SK-N-SH (cell line): ENCODE data around the gene MTRF1. TPM values are rescaled to one million over a fixed set of nuclear protein-coding genes. Genes with fewer than 3 reads are reported as not detected.

Experiments used
- CTCF ChIA-PET: fragments of 300-600, 350-600 bp; formaldehyde crosslinking; extraction: SDS; loops from one replicate; lab custom pipeline; 2021; lab: Yijun Ruan, JAX
- POLR2A ChIA-PET: fragments of 350-600 bp; sonication (Branson Sonifier 250); formaldehyde crosslinking; extraction: SDS; loops from one replicate; lab custom pipeline; 2020; ENCODE audit warnings: antibody characterized with exemption, inconsistent platforms; lab: Yijun Ruan, JAX
- DNase-seq: peaks from one replicate; pipeline ENCODE4 v3.0.0; 2012
- H2AFZ ChIP-seq: fragments of 200-600 bp; sonication (generic); 2 replicates; pipeline ENCODE4 v1.8.1; 2016; ENCODE audit warnings: antibody characterized with exemption, mild to moderate bottlenecking, low read depth
- H3F3A ChIP-seq: fragments of 200-600 bp; sonication (generic); replicated peaks from 2 replicates; pipeline ENCODE3; 2016; ENCODE audit warnings: antibody characterized with exemption, mild to moderate bottlenecking; ENCODE audit not compliant: insufficient read depth
- H3K27ac ChIP-seq, 2 experiments: fragments of 200-500 bp in 1 of 2; fragments of 200-600 bp in 1 of 2; sonication (Bioruptor generic) in 1 of 2; sonication (generic), shearing (Covaris generic) in 1 of 2; 2 replicates each; pipeline versions ENCODE4 v1.5.1 to v1.6.1; 2014 to 2016; ENCODE audit warnings: low read depth in 2 of 2, inconsistent platforms in 1 of 2, low read length in 1 of 2, mild to moderate bottlenecking in 1 of 2, mixed read lengths in 1 of 2
- H3K27me3 ChIP-seq: fragments of 200-600 bp; sonication (generic), shearing (Covaris generic); 2 replicates; pipeline ENCODE4 v1.6.1; 2016; ENCODE audit warnings: mixed run types; ENCODE audit not compliant: insufficient read depth
- H3K36me3 ChIP-seq, 2 experiments: fragments of 200-500 bp in 1 of 2; fragments of 200-600 bp in 1 of 2; sonication (Bioruptor generic) in 1 of 2; sonication (generic) in 1 of 2; replicated peaks in 1 of 2; 2 replicates each; pipeline versions ENCODE3 to v1.5.1; 2014 to 2016; ENCODE audit warnings: low read length in 1 of 2, mild to moderate bottlenecking in 1 of 2; ENCODE audit not compliant: insufficient read depth in 2 of 2, control insufficient read depth in 1 of 2
- H3K4me1 ChIP-seq, 2 experiments: fragments of 200-500 bp in 1 of 2; fragments of 200-600 bp in 1 of 2; sonication (Bioruptor generic) in 1 of 2; sonication (generic), shearing (Covaris generic) in 1 of 2; 2 replicates each; pipeline versions ENCODE4 v1.5.1 to v1.6.1; 2014 to 2016; ENCODE audit warnings: low read depth in 1 of 2, low read length in 1 of 2, mixed run types in 1 of 2; ENCODE audit not compliant: insufficient read depth in 2 of 2, control insufficient read depth in 1 of 2
- H3K4me2 ChIP-seq: fragments of 200-600 bp; sonication (generic), shearing (Covaris generic); 2 replicates; pipeline ENCODE4 v1.6.1; 2017; ENCODE audit warnings: mixed run types
- H3K4me3 ChIP-seq, 2 experiments: fragments of 200-500 bp in 1 of 2; fragments of 200-600 bp in 1 of 2; sonication (Bioruptor generic) in 1 of 2; sonication (generic), shearing (Covaris generic) in 1 of 2; 2 replicates each; pipeline versions ENCODE4 v1.5.1 to v1.8.1; 2014 to 2016; ENCODE audit warnings: low read depth in 2 of 2, inconsistent platforms in 1 of 2, low read length in 1 of 2, mild to moderate bottlenecking in 1 of 2, mixed read lengths in 1 of 2, moderate library complexity in 1 of 2
- H3K79me2 ChIP-seq: fragments of 200-600 bp; sonication (generic); 2 replicates; pipeline ENCODE4 v1.8.1; 2017; ENCODE audit warnings: mild to moderate bottlenecking; ENCODE audit not compliant: insufficient read depth
- H3K9ac ChIP-seq: fragments of 200-600 bp; sonication (generic); 2 replicates; pipeline ENCODE4 v1.6.1; 2017; ENCODE audit warnings: mixed run types
- H3K9me2 ChIP-seq: fragments of 200-600 bp; sonication (generic); 2 replicates; pipeline ENCODE4 v1.6.1; 2017; ENCODE audit warnings: mixed run types
- H3K9me3 ChIP-seq: fragments of 200-600 bp; sonication (generic); 2 replicates; pipeline ENCODE4 v1.6.1; 2017; ENCODE audit warnings: mixed run types, mild to moderate bottlenecking, moderate library complexity
- H4K20me1 ChIP-seq: fragments of 200-600 bp; sonication (generic); 2 replicates; pipeline ENCODE4 v1.6.1; 2017; ENCODE audit warnings: mild to moderate bottlenecking, mixed run types; ENCODE audit not compliant: insufficient read depth
- EP300 ChIP-seq, 2 experiments: IDR thresholded peaks; 2 replicates each; pipeline versions ENCODE4 v1.4.0 to v1.6.1; 2012; ENCODE audit warnings: borderline replicate concordance in 1 of 2, low read depth in 1 of 2, low read length in 1 of 2
- FOSL2 ChIP-seq: IDR thresholded peaks from 2 replicates; pipeline ENCODE4 v1.4.0; 2012; ENCODE audit warnings: low read depth, mild to moderate bottlenecking, moderate library complexity, borderline replicate concordance
- FOXJ3 ChIP-seq: sonication (generic); formaldehyde crosslinking; IDR thresholded peaks from 2 replicates; pipeline ENCODE4 v1.5.1; 2020; ENCODE audit warnings: mild to moderate bottlenecking, missing genetic modification reagents
- GABPA ChIP-seq: IDR thresholded peaks from 2 replicates; pipeline ENCODE4 v1.4.0; 2012; ENCODE audit warnings: low read depth, mild to moderate bottlenecking
- GATA2 ChIP-seq: sonication (generic); formaldehyde crosslinking; IDR thresholded peaks from 2 replicates; pipeline ENCODE4 v1.5.0; 2020; ENCODE audit warnings: mild to moderate bottlenecking, missing genetic modification reagents
- JUND ChIP-seq: IDR thresholded peaks from 2 replicates; pipeline ENCODE4 v1.4.0; 2012
- MEF2A ChIP-seq: IDR thresholded peaks from 2 replicates; pipeline ENCODE4 v1.4.0; 2012; ENCODE audit warnings: low read depth, borderline replicate concordance
- NFIC ChIP-seq: IDR thresholded peaks from 2 replicates; pipeline ENCODE4 v1.4.0; 2012; ENCODE audit warnings: borderline replicate concordance
- NRF1 ChIP-seq: IDR thresholded peaks from 2 replicates; pipeline ENCODE4 v1.6.1; 2012; ENCODE audit warnings: low read depth, mild to moderate bottlenecking, low read length
- RCOR1 ChIP-seq: fragments of 150-350 bp; IDR thresholded peaks from 2 replicates; pipeline ENCODE4 v1.6.1; 2017; ENCODE audit warnings: antibody characterized with exemption, low read length
- RFX5 ChIP-seq: IDR thresholded peaks from 2 replicates; pipeline ENCODE4 v1.6.1; 2012; ENCODE audit warnings: mild to moderate bottlenecking, improper control_type of control experiment, low read length
- SIN3A ChIP-seq: IDR thresholded peaks from 2 replicates; pipeline ENCODE4 v1.6.1; 2012; ENCODE audit warnings: low read depth, mild to moderate bottlenecking, low read length, moderate library complexity, borderline replicate concordance
- TAF1 ChIP-seq: IDR thresholded peaks from 2 replicates; pipeline ENCODE4 v1.6.1; 2012; ENCODE audit warnings: low read depth, mild to moderate bottlenecking, low read length, moderate library complexity, borderline replicate concordance
- TCF12 ChIP-seq: IDR thresholded peaks from 2 replicates; pipeline ENCODE4 v1.4.0; 2012
- TEAD4 ChIP-seq: IDR thresholded peaks from 2 replicates; pipeline ENCODE4 v1.4.0; 2012; ENCODE audit warnings: mild to moderate bottlenecking, borderline replicate concordance; ENCODE audit not compliant: insufficient read depth
- WGBS: methylation state at CpG from one replicate; pipeline ENCODE4 v1.1.6; 2017; ENCODE audit warnings: low lambda C conversion rate; 5-methylcytosine and 5-hydroxymethylcytosine counted together
- polyA plus RNA-seq, 3 experiments: library from polyadenylated mRNA; depleted of rRNA; stranded (reverse); fragments of >200 nt; gene quantifications; 2 replicates each; pipeline ENCODE4 v1.2.3, GENCODE V29; 2012
- TF ChIP-seq, protein P1 (sequence below): fragments of 150-350 bp; IDR thresholded peaks from 2 replicates; pipeline ENCODE4 v1.6.1; 2017; ENCODE audit warnings: antibody characterized with exemption, low read length, low read depth, borderline replicate concordance
- TF ChIP-seq, protein P2 (sequence below): IDR thresholded peaks from 2 replicates; pipeline ENCODE4 v1.4.0; 2012; ENCODE audit warnings: low read depth
- TF ChIP-seq, protein P3 (sequence below): IDR thresholded peaks from 2 replicates; pipeline ENCODE4 v1.4.0; 2012; ENCODE audit warnings: low read depth, borderline replicate concordance
- TF ChIP-seq, protein P4 (sequence below): fragments of 200-600 bp; sonication (generic); IDR thresholded peaks from 2 replicates; pipeline ENCODE4 v1.6.1; 2017; ENCODE audit warnings: antibody characterized with exemption, mild to moderate bottlenecking, moderate library complexity
- TF ChIP-seq, protein P5 (sequence below): IDR thresholded peaks from 2 replicates; pipeline ENCODE4; 2012

Gene MTRF1
- polyA plus RNA-seq, 1 of the 3 experiments (the other 2 are of a cell fraction): 9.2 TPM

DNA sequence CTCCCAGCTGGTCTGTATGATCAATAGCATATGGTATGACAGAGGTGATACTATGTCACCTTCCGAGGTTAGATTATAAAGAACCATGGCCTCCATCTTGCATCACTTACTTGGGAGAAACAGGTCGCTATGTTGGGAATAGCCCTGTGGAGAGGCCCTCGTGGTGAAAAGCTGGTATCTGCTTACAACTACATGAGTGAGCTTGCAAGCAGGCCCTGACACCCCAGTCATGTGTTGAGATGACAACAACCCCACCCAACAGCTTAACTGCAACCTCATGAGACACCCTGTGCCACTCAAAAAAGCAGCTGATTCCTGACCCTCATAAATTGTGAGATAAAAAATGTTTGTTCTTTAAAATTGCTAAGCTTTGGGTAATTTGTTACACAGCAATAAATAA, 18.8 kb downstream of the MTRF1 start:
- Histone ChIP-seq H3F3A (no peaks in the 10 kb centered on the region), H3K4me3 (no peak overlapping the region), H3K9me2 (no peaks in the 10 kb centered on the region), H3K4me1 (peaks cover 0 to 6% of the 10 kb centered on the region in 2 experiments; a peak in 2 of 4 replicates), H2AFZ (no peak overlapping the region)
- ChIA-PET CTCF (no interaction called here), POLR2A (no interaction called here)
- TF ChIP-seq, protein P1, sequence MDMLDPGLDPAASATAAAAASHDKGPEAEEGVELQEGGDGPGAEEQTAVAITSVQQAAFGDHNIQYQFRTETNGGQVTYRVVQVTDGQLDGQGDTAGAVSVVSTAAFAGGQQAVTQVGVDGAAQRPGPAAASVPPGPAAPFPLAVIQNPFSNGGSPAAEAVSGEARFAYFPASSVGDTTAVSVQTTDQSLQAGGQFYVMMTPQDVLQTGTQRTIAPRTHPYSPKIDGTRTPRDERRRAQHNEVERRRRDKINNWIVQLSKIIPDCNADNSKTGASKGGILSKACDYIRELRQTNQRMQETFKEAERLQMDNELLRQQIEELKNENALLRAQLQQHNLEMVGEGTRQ: no peak
- TF ChIP-seq, protein P2, sequence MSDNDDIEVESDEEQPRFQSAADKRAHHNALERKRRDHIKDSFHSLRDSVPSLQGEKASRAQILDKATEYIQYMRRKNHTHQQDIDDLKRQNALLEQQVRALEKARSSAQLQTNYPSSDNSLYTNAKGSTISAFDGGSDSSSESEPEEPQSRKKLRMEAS: no peak
- TF ChIP-seq RFX5: no peak
- TF ChIP-seq JUND: no peak
- no peak for TF ChIP-seq RCOR1
- TF ChIP-seq GATA2 (CRISPR knock-in tag): no peak
- TF ChIP-seq MEF2A: no peak
- TF ChIP-seq FOSL2: no peak
- no peak for TF ChIP-seq NFIC
- TF ChIP-seq, all 33 proteins: peak for 0
- Histone ChIP-seq H3K9ac (no peak overlapping the region), H3K36me3 (peaks cover 9 to 12% of the 10 kb centered on the region in 2 experiments), H3K9me3 (no peaks in the 10 kb centered on the region), H3K27me3 (no peaks in the 10 kb centered on the region), H3K4me2 (no peak overlapping the region), H3K79me2 (no peaks in the 10 kb centered on the region), H4K20me1 (no peaks in the 10 kb centered on the region), H3K27ac (no peak overlapping the region)
- 88% methylated on average over 3 of the region's 3 CpGs for WGBS
- no peak for DNase-seq

DNA sequence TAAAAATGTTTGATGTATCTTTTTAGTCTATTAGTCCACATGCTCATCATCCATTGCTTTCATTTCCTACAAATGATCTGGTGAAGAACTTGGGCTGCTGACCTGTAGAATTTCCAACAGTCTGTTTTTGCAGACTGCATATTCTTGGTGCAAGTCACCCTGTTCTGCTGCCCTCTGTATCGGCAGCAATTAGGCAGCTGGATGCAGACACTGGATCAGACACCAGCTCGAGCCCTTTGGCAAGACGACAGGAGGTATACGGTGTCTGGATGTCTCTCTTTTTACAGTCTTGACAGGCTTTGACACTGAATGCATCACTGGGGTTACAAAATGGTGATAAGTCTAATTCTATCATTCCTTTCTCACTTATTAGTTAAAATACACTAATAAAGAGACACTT, 21.8 kb downstream of the MTRF1 start:
- no peak overlapping the region for H3K9ac ChIP-seq
- H3K27me3 ChIP-seq: no peaks in the 10 kb centered on the region
- ChIA-PET CTCF (interaction anchor here (0.5 to 1.4 kb wide), 2 partner anchors 168 to 227 kb away, joined by 3 read pairs; no protein-coding TSS in a partner anchor), POLR2A (no interaction called here)
- WGBS: 62% methylated on average over 4 of the region's 4 CpGs
- no peak overlapping the region for H3K4me3 ChIP-seq
- no peak overlapping the region for H2AFZ ChIP-seq
- H3K27ac ChIP-seq: peak overlapping the region in 1 of 2 experiments; percentile 56; a peak in 2 of 4 replicates
- peak; percentile 32 for DNase-seq
- no peaks in the 10 kb centered on the region for H3F3A ChIP-seq
- H4K20me1 ChIP-seq: no peaks in the 10 kb centered on the region
- no peaks in the 10 kb centered on the region for H3K9me3 ChIP-seq
- H3K79me2 ChIP-seq: no peaks in the 10 kb centered on the region
- H3K4me2 ChIP-seq: no peak overlapping the region
- H3K36me3 ChIP-seq: peaks cover 3 to 8% of the 10 kb centered on the region in 2 experiments
- H3K4me1 ChIP-seq: peaks cover 0 to 6% of the 10 kb centered on the region in 2 experiments; a peak in 2 of 4 replicates
- no peaks in the 10 kb centered on the region for H3K9me2 ChIP-seq
- no peak for TF ChIP-seq NFIC
- TF ChIP-seq FOSL2: no peak
- TF ChIP-seq, protein P3, sequence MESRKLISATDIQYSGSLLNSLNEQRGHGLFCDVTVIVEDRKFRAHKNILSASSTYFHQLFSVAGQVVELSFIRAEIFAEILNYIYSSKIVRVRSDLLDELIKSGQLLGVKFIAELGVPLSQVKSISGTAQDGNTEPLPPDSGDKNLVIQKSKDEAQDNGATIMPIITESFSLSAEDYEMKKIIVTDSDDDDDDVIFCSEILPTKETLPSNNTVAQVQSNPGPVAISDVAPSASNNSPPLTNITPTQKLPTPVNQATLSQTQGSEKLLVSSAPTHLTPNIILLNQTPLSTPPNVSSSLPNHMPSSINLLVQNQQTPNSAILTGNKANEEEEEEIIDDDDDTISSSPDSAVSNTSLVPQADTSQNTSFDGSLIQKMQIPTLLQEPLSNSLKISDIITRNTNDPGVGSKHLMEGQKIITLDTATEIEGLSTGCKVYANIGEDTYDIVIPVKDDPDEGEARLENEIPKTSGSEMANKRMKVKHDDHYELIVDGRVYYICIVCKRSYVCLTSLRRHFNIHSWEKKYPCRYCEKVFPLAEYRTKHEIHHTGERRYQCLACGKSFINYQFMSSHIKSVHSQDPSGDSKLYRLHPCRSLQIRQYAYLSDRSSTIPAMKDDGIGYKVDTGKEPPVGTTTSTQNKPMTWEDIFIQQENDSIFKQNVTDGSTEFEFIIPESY: no peak
- TF ChIP-seq, protein P4, sequence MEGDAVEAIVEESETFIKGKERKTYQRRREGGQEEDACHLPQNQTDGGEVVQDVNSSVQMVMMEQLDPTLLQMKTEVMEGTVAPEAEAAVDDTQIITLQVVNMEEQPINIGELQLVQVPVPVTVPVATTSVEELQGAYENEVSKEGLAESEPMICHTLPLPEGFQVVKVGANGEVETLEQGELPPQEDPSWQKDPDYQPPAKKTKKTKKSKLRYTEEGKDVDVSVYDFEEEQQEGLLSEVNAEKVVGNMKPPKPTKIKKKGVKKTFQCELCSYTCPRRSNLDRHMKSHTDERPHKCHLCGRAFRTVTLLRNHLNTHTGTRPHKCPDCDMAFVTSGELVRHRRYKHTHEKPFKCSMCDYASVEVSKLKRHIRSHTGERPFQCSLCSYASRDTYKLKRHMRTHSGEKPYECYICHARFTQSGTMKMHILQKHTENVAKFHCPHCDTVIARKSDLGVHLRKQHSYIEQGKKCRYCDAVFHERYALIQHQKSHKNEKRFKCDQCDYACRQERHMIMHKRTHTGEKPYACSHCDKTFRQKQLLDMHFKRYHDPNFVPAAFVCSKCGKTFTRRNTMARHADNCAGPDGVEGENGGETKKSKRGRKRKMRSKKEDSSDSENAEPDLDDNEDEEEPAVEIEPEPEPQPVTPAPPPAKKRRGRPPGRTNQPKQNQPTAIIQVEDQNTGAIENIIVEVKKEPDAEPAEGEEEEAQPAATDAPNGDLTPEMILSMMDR: no peak
- no peak for TF ChIP-seq RFX5
- no peak for TF ChIP-seq TEAD4
- TF ChIP-seq GATA2 (CRISPR knock-in tag): no peak
- TF ChIP-seq FOXJ3 (CRISPR knock-in tag): no peak
- no peak for TF ChIP-seq TCF12
- TF ChIP-seq EP300 (IDR thresholded peaks at IDR 0.05; ENCODE audit: borderline replicate concordance in 1 of 2, low read depth in 1 of 2, low read length in 1 of 2): no peak
- TF ChIP-seq, protein P1: no peak
- TF ChIP-seq, protein P2: no peak
- no peak for TF ChIP-seq JUND
- no peak for TF ChIP-seq TAF1
- no peak for TF ChIP-seq SIN3A
- no peak for TF ChIP-seq NRF1
- no peak for TF ChIP-seq GABPA
- TF ChIP-seq, protein P5, sequence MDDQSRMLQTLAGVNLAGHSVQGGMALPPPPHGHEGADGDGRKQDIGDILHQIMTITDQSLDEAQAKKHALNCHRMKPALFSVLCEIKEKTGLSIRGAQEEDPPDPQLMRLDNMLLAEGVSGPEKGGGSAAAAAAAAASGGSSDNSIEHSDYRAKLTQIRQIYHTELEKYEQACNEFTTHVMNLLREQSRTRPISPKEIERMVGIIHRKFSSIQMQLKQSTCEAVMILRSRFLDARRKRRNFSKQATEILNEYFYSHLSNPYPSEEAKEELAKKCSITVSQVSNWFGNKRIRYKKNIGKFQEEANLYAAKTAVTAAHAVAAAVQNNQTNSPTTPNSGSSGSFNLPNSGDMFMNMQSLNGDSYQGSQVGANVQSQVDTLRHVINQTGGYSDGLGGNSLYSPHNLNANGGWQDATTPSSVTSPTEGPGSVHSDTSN: no peak
